Coronary artery (tissue), 2 donors: ENCODE data around the gene VDAC1.

ENCODE experiments used
- DNase-seq: peaks from one replicate; pipeline ENCODE4 v3.0.0-alpha.2; 2017; ENCODE audit warnings: low spot score
- H3K27ac ChIP-seq, 2 donors: fragments of 200-600 bp; sonication (generic); one replicate each; pipeline ENCODE4 v1.5.1; 2016 to 2019
- H3K4me3 ChIP-seq: fragments of 200-600 bp; sonication (generic); 2 replicates; pipeline ENCODE4 v1.5.1; 2016; ENCODE audit warnings: mild to moderate bottlenecking, moderate library complexity
- TF ChIP-seq, protein P1 (sequence below): fragments of 200-600 bp; sonication (generic); IDR thresholded peaks from one replicate; pipeline ENCODE4 v1.5.1; 2019; ENCODE audit warnings: antibody characterized with exemption

The VDAC1 gene

DNA sequence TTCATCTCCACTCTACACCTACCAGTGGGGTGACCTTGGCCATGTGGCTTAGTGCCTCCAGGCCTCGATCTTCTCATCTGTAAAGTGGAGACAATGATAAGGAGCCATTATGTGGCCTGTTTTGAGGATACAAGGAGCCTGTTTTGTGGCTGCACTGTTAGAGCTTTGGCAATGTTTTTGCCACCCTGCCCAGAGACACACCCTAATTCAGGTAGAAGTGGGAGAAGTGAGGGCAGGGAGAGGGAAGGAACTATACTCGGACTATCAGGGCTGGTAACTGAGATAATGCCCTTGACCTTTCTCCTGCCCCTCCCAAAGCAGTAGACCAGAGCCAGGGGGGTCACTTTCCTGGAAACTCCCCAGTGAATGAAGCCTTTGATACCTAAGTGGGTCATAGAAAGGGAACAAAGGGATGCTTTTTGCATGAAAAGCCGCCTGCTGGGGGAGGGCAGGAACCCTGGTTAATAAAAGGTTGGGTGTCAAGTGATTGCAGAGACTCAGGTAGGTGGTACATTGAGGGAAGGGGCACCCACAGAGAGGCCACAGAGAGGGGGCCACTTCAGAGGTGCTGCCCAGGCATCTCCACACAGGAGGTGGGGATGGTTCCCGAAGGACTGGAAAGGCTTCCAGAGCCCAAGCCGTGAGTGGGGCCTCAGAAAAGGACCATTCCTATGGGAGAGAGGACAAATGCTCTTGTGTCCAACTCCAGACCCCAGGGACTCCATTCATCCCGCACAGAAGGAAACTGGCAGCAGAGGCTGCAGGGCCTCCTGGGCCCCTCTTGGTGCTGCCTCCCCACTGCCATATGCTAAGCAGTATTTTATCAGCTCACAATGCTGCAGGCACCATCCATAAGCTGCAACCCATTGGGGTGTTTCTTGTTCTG, 42.3 kb upstream of the VDAC1 start:
- no peak for DNase-seq
- TF ChIP-seq, protein P1, sequence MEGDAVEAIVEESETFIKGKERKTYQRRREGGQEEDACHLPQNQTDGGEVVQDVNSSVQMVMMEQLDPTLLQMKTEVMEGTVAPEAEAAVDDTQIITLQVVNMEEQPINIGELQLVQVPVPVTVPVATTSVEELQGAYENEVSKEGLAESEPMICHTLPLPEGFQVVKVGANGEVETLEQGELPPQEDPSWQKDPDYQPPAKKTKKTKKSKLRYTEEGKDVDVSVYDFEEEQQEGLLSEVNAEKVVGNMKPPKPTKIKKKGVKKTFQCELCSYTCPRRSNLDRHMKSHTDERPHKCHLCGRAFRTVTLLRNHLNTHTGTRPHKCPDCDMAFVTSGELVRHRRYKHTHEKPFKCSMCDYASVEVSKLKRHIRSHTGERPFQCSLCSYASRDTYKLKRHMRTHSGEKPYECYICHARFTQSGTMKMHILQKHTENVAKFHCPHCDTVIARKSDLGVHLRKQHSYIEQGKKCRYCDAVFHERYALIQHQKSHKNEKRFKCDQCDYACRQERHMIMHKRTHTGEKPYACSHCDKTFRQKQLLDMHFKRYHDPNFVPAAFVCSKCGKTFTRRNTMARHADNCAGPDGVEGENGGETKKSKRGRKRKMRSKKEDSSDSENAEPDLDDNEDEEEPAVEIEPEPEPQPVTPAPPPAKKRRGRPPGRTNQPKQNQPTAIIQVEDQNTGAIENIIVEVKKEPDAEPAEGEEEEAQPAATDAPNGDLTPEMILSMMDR: no peak
- Histone ChIP-seq H3K4me3 (no peak overlapping the region), H3K27ac (no peak overlapping the region)

- H3K27ac ChIP-seq: no peak overlapping the region
- DNase-seq: no peak
- TF ChIP-seq, protein P1: no peak
These were observed 41.6 kb upstream of the VDAC1 start for GRCh38 chr5:134046330-134046729.

DNA sequence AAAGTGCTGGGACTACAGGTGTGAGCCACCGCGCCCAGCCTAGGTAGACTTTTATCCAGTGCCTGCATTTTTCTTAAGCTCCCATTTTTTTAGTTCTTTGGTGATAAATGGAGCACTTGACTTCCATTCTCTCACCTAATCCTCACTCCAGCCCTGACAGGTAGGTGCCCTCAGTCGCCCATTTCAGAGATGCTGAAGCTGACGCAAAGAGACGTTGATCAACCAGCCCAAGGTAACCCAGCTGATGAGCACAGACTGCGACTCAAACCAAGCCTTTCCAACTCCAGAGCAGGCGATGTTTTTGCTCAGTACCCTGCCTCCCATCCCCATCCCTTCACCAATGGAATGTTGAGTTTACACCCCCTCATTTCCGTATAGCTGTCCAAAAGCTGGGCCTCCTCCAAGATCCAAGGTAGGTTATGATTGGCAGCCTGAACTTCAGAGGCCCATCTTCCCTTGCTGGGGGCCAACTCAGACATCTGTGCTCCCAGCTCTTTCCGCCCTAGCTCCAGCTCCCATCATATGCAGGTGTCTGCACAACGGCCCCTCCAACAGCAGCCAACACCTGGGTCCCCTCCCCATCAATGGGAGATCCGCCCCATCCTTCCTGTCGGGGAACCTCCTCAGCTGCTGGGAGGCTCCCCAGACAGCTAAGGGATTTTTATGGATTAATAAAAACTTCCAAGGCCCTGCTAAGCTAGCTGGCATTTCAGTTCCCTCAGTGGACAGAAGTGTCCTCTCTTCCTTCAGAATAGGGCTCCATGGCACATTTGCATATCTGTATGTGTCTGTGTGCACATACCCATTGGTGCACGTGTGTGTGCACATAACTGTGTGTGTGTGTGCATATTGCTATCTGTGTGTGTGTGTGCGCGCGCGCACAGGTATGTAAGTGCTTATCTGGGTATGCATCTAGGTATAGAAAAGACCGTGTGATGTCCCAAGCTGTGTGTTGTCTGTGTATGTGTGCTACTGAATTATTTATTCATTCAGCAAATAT, 39.3 kb upstream of the VDAC1 start:
- DNase-seq: no peak
- TF ChIP-seq, protein P1: no peak
- Histone ChIP-seq H3K4me3 (no peak overlapping the region), H3K27ac (no peak overlapping the region)

More at GRCh38 chr5:134046330-134046729, 41.6 kb upstream of the VDAC1 start:
- H3K4me3 ChIP-seq: no peak overlapping the region

DNA sequence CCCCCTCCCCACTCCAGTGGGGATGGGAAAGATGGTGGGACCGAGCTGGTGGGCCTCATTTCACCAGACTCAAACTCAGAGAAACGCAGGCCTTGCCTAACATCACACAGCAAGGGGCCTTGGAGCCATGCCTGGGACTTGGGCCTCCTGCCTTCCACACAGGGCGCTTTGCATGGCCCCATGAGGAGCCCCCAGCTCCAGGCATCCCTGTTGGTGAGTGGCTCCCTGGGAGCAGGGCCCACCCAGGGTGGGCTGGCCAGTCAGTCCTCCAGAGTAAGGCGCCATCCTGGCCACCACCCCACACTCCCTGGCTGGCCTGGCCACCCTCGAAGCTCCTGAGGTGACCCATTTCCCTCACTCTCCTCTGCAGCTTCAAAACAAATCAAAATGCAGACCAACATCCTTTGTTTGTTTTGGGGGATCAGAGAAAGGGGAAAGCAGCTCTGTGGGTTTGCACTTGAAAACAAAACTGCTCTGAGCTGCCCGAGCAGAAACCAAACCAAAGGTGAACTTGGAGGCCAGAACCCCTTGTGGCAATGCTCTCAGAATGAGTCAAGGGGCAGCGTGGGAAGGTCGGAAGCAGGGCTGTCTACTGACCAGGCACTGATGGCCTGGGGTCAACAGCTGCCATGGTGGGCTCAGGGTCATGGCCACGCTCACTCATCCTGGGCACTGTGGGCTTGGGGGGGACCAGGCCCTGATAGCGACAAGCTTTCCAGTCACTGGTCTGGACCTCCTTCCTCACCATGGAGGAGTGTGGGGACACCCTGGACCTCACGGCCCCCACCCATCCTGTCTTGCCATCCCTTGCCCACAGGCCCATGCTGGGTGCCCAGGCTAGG, 37.0 kb upstream of the VDAC1 start:
- Histone ChIP-seq H3K4me3 (no peak overlapping the region), H3K27ac (no peak overlapping the region)
- no peak for DNase-seq
- TF ChIP-seq, protein P1: no peak

DNA sequence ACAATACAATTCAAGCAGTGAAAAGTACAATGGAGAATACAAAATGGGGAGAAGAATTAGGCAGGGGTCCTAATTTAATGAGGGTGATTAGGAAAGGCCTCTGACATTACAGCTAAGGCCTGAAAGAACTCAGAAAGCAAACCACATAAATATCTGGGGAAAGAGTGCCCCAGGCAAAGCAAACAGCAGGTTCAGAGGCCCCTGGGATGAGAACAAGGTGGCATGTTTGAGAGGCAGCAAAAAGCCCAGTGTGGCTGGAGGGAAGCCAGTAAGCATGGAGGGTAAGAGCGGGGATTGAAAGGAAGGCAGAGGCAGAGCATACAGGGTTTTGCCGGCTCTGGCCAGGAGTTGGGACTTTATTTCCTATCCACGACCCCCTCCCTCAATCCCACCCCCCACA, 33.4 kb upstream of the VDAC1 start:
- no peak overlapping the region for H3K27ac ChIP-seq
- TF ChIP-seq, protein P1: no peak
- H3K4me3 ChIP-seq: no peak overlapping the region
- no peak for DNase-seq

- H3K4me3 ChIP-seq: no peak overlapping the region
- TF ChIP-seq, protein P1: no peak
- no peak overlapping the region for H3K27ac ChIP-seq
- DNase-seq: no peak
These were observed 32.4 kb upstream of the VDAC1 start for GRCh38 chr5:134037160-134037559.
